GM12878 (cell line): ENCODE data around the gene PAN3. TPM values are rescaled to one million over a fixed set of nuclear protein-coding genes. Genes with fewer than 3 reads are reported as not detected.

Experiments used
- ATAC-seq: fragments of 200-7000 bp; cut with Tn5 transposase; 3 replicates; pipeline ENCODE4 v1.9.1; 2020; ENCODE audit warnings: mild to moderate bottlenecking, moderate library complexity
- BruUV-seq: library from RNA; stranded (reverse); fragments of 400-500 nt; replicated peaks from 2 replicates; lab custom pipeline; 2021; lab: Mats Ljungman, UMichigan
- CTCF ChIA-PET: fragments of 300-600 bp; sonication (Branson Sonifier 250); formaldehyde crosslinking; extraction: SDS; loops from one replicate; lab custom pipeline; 2021; ENCODE audit warnings: inconsistent platforms; lab: Yijun Ruan, JAX
- POLR2A ChIA-PET: fragments of 350-600 bp; formaldehyde crosslinking; extraction: SDS; loops from one replicate; lab custom pipeline; 2021; ENCODE audit warnings: inconsistent platforms; lab: Charles Lee
- RAD21 ChIA-PET: fragments of 300-600 bp; sonication (Branson Sonifier 250); formaldehyde crosslinking; loops from one replicate; lab custom pipeline; 2023; ENCODE audit warnings: antibody characterized with exemption; ENCODE audit not compliant: unreplicated experiment; lab: Charles Lee
- SMC1A ChIA-PET: fragments of 300-600 bp; sonication (Branson Sonifier 250); formaldehyde crosslinking; loops from one replicate; lab custom pipeline; 2023; ENCODE audit not compliant: unreplicated experiment, uncharacterized antibody; lab: Charles Lee
- DNase-seq: peaks from one replicate; pipeline ENCODE4 v3.0.0-alpha.2; 2011; ENCODE audit warnings: low read depth, low spot score
- FAIRE-seq: peaks from 3 replicates; lab custom pipeline; 2011; peaks lifted over from hg19 to GRCh38; lab: Jason Lieb, UNC
- H2AFZ ChIP-seq: 2 replicates; pipeline ENCODE4 v1.6.0; 2011; ENCODE audit warnings: low read depth, low read length, control low read depth; ENCODE audit not compliant: control insufficient read depth
- H3K27ac ChIP-seq: 2 replicates; pipeline ENCODE4 v1.5.1; 2011; ENCODE audit warnings: control low read depth; ENCODE audit not compliant: control insufficient read depth, insufficient read depth
- H3K27me3 ChIP-seq, 2 experiments: replicated peaks in 1 of 2; 2 replicates each; pipeline versions ENCODE4 v1.6.0 to v1.6.1; 2011; ENCODE audit warnings: low read length in 1 of 2; ENCODE audit not compliant: control insufficient read depth in 2 of 2, insufficient read depth in 2 of 2
- H3K36me3 ChIP-seq, 2 experiments: 2 replicates each; pipeline ENCODE4 v1.5.1; 2011; ENCODE audit warnings: low read length in 1 of 2; ENCODE audit not compliant: control insufficient read depth in 2 of 2, insufficient read depth in 2 of 2
- H3K4me1 ChIP-seq: 2 replicates; pipeline ENCODE4 v1.6.1; 2011; ENCODE audit warnings: mild to moderate bottlenecking, low read length, moderate library complexity, mixed read lengths; ENCODE audit not compliant: control insufficient read depth, insufficient read depth
- H3K4me2 ChIP-seq: 2 replicates; pipeline ENCODE4 v1.6.0; 2011; ENCODE audit warnings: control low read depth; ENCODE audit not compliant: control insufficient read depth, insufficient read depth
- H3K4me3 ChIP-seq: fragments of 200-600 bp; sonication (generic); 2 replicates; pipeline ENCODE4 v1.5.1; 2016
- H3K79me2 ChIP-seq: 2 replicates; pipeline ENCODE4 v1.6.0; 2011; ENCODE audit warnings: low read length; ENCODE audit not compliant: control insufficient read depth, insufficient read depth
- H3K9ac ChIP-seq: 2 replicates; pipeline ENCODE4 v1.8.0; 2011; ENCODE audit warnings: low read length, control low read depth, mixed read lengths; ENCODE audit not compliant: control insufficient read depth, insufficient read depth
- H3K9me3 ChIP-seq: replicated peaks from 3 replicates; pipeline ENCODE4 v1.5.1; 2011; ENCODE audit warnings: mild to moderate bottlenecking, low read length; ENCODE audit not compliant: control insufficient read depth, insufficient read depth
- H4K20me1 ChIP-seq: 2 replicates; pipeline ENCODE4 v1.6.0; 2011; ENCODE audit not compliant: control insufficient read depth, insufficient read depth
- ETV6 ChIP-seq, 2 experiments: fragments of 450-650 bp in 1 of 2; IDR thresholded peaks in 1 of 2; conservative IDR thresholded peaks in 1 of 2; 2 replicates each; pipeline ENCODE4 v1.6.1; 2014; ENCODE audit warnings: antibody characterized with exemption in 1 of 2, borderline replicate concordance in 1 of 2, low read depth in 1 of 2, mild to moderate bottlenecking in 1 of 2, moderate library complexity in 1 of 2
- LARP7 ChIP-seq: fragments of 450-650 bp; IDR thresholded peaks from 2 replicates; pipeline ENCODE4 v1.6.1; 2017; ENCODE audit warnings: mild to moderate bottlenecking
- MYC ChIP-seq: IDR thresholded peaks from 2 replicates; pipeline ENCODE4 v1.6.1; 2011; ENCODE audit warnings: mild to moderate bottlenecking, low read length, moderate library complexity, inconsistent platforms; ENCODE audit not compliant: insufficient read depth, insufficient replicate concordance, insufficient read length, severe bottlenecking
- NFIC ChIP-seq: IDR thresholded peaks from 2 replicates; pipeline ENCODE4 v1.6.1; 2012; ENCODE audit warnings: low read depth, mild to moderate bottlenecking, inconsistent platforms, low read length, moderate library complexity
- PAX5 ChIP-seq: IDR thresholded peaks from 2 replicates; pipeline ENCODE4 v1.6.1; 2011; ENCODE audit warnings: low read depth, low read length, borderline replicate concordance
- POLR2A ChIP-seq: IDR thresholded peaks from 2 replicates; pipeline ENCODE4 v1.6.1; 2011; ENCODE audit warnings: low read depth, mild to moderate bottlenecking, low read length
- RAD21 ChIP-seq: IDR thresholded peaks from 2 replicates; pipeline ENCODE4 v1.6.1; 2011; ENCODE audit warnings: mild to moderate bottlenecking, low read depth, low read length, moderate library complexity; ENCODE audit not compliant: insufficient read depth
- SREBF2 ChIP-seq: IDR thresholded peaks from 2 replicates; pipeline ENCODE4 v1.6.1; 2012; ENCODE audit warnings: mild to moderate bottlenecking, low read length
- STAT3 ChIP-seq: IDR thresholded peaks from 2 replicates; pipeline ENCODE4 v1.6.1; 2011; ENCODE audit warnings: low read depth, low read length, improper control_type of control experiment
- ZNF24 ChIP-seq: fragments of 450-650 bp; IDR thresholded peaks from 2 replicates; pipeline ENCODE4 v1.6.1; 2017; ENCODE audit warnings: antibody characterized with exemption, mild to moderate bottlenecking
- ZNF622 ChIP-seq: fragments of 450-650 bp; IDR thresholded peaks from 2 replicates; pipeline ENCODE4 v1.6.1; 2017; ENCODE audit warnings: mild to moderate bottlenecking, inconsistent platforms
- in situ Hi-C: fragments of 300-500 bp; cut with MboI; formaldehyde crosslinking; loops from 9 replicates; pipeline ENCODE4 v1.14.3; 2018; ENCODE audit warnings: mixed read lengths
- intact Hi-C: fragments of 100-400 bp; cut with micrococcal nuclease; formaldehyde crosslinking; loops from one replicate; pipeline ENCODE4 v1.14.2; 2022; ENCODE audit not compliant: unreplicated experiment
- polyA plus RNA-seq, 11 experiments: library from polyadenylated mRNA; depleted of rRNA in 4 of 11; unstranded in 6 of 11; stranded (reverse) in 5 of 11; fragments of >200 nt; fragmentation: Nextera tagmentation in 4 of 11; fragmentation: Illumina TruSeq in 1 of 11; extraction: Ambion mirVana in 4 of 11; extraction: Trizol in 1 of 11; gene quantifications; 1 replicate in 1 of 11; 2 replicates in 10 of 11; pipeline versions ENCODE4 v1.2.1 to v1.2.3, GENCODE V29; 2011 to 2016; ENCODE audit warnings: inconsistent platforms in 2 of 11, missing spikeins in 2 of 11, low read depth in 1 of 11
- total RNA-seq, 4 experiments: library from RNA; depleted of rRNA in 3 of 4; stranded (reverse); fragments of >200 nt in 3 of 4; fragmentation: Illumina TruSeq in 1 of 4; extraction: Trizol in 1 of 4; gene quantifications; 2 replicates each; pipeline versions ENCODE4 v1.2.1 to v1.2.3, GENCODE V29; 2013 to 2021
- TF ChIP-seq, protein P1 (sequence below): IDR thresholded peaks from 2 replicates; pipeline ENCODE4 v1.6.1; 2012; ENCODE audit warnings: improper control_type of control experiment, low read depth, low read length; ENCODE audit not compliant: insufficient replicate concordance
- TF ChIP-seq, protein P2 (sequence below): IDR thresholded peaks from 2 replicates; pipeline ENCODE4 v1.6.1; 2012; ENCODE audit warnings: low read length, inconsistent platforms

Gene PAN3
- total and polyA plus RNA-seq, 10 of the 15 experiments (the other 5 are each of a cell fraction or from before 2014, with no cell fraction given) = 13.0 to 33.3 (median 19.9) TPM

- H3K27me3 ChIP-seq = no peaks in the 10 kb centered on the region
- no peaks in the 10 kb centered on the region for H3K36me3 ChIP-seq
- ChIA-PET POLR2A (interaction anchor here (0.6 kb wide), 1 partner anchor 11 kb away, joined by 4 read pairs; no protein-coding TSS in a partner anchor), CTCF (interaction anchor here (0.6 kb wide), 1 partner anchor 44 kb away, joined by 3 read pairs; no protein-coding TSS in a partner anchor), RAD21 (no interaction called here), SMC1A (no interaction called here)
- intact Hi-C loops = no loop called here
- H3K9me3 ChIP-seq = no peaks in the 10 kb centered on the region
- DNase-seq (no peak), ATAC-seq (no peak), FAIRE-seq (peak; percentile 23)
- no peak overlapping the region for H3K4me3 ChIP-seq
- BruUV-seq = no TSS peak
- H4K20me1 ChIP-seq = no peaks in the 10 kb centered on the region
- H3K4me2 ChIP-seq = no peak overlapping the region
- in situ Hi-C loops = no loop called here
- no peaks in the 10 kb centered on the region for H3K79me2 ChIP-seq
- no peaks in the 10 kb centered on the region; the same call in 1 of the 2 replicates for H3K4me1 ChIP-seq
- no peak overlapping the region for H2AFZ ChIP-seq
- H3K27ac ChIP-seq = no peak overlapping the region
- TF ChIP-seq ZNF24 (no peak), MYC (no peak), SREBF2 (no peak), NFIC (no peak), RAD21 (no peak), STAT3 (no peak), POLR2A (no peak), ZNF622 (no peak), ETV6 (conservative IDR thresholded peaks at IDR 0.05 in 1 of 2, IDR thresholded peaks at IDR 0.05 in 1 of 2; ENCODE audit: borderline replicate concordance in 1 of 2, low read depth in 1 of 2) (no peak), LARP7 (no peak), PAX5 (no peak)
- TF ChIP-seq, protein P1, sequence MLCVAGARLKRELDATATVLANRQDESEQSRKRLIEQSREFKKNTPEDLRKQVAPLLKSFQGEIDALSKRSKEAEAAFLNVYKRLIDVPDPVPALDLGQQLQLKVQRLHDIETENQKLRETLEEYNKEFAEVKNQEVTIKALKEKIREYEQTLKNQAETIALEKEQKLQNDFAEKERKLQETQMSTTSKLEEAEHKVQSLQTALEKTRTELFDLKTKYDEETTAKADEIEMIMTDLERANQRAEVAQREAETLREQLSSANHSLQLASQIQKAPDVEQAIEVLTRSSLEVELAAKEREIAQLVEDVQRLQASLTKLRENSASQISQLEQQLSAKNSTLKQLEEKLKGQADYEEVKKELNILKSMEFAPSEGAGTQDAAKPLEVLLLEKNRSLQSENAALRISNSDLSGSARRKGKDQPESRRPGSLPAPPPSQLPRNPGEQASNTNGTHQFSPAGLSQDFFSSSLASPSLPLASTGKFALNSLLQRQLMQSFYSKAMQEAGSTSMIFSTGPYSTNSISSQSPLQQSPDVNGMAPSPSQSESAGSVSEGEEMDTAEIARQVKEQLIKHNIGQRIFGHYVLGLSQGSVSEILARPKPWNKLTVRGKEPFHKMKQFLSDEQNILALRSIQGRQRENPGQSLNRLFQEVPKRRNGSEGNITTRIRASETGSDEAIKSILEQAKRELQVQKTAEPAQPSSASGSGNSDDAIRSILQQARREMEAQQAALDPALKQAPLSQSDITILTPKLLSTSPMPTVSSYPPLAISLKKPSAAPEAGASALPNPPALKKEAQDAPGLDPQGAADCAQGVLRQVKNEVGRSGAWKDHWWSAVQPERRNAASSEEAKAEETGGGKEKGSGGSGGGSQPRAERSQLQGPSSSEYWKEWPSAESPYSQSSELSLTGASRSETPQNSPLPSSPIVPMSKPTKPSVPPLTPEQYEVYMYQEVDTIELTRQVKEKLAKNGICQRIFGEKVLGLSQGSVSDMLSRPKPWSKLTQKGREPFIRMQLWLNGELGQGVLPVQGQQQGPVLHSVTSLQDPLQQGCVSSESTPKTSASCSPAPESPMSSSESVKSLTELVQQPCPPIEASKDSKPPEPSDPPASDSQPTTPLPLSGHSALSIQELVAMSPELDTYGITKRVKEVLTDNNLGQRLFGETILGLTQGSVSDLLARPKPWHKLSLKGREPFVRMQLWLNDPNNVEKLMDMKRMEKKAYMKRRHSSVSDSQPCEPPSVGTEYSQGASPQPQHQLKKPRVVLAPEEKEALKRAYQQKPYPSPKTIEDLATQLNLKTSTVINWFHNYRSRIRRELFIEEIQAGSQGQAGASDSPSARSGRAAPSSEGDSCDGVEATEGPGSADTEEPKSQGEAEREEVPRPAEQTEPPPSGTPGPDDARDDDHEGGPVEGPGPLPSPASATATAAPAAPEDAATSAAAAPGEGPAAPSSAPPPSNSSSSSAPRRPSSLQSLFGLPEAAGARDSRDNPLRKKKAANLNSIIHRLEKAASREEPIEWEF = no peak
- TF ChIP-seq, protein P2, sequence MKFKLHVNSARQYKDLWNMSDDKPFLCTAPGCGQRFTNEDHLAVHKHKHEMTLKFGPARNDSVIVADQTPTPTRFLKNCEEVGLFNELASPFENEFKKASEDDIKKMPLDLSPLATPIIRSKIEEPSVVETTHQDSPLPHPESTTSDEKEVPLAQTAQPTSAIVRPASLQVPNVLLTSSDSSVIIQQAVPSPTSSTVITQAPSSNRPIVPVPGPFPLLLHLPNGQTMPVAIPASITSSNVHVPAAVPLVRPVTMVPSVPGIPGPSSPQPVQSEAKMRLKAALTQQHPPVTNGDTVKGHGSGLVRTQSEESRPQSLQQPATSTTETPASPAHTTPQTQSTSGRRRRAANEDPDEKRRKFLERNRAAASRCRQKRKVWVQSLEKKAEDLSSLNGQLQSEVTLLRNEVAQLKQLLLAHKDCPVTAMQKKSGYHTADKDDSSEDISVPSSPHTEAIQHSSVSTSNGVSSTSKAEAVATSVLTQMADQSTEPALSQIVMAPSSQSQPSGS = no peak
- TF ChIP-seq, all 136 proteins: peak for 0
- no peak overlapping the region for H3K9ac ChIP-seq
Observed at GRCh38 chr13:28120317-28120716, 18.0 kb upstream of the PAN3 start.
